GM18507 (cell line): Measurements from ENCODE around the gene LCN15.
"Not testable (repeated sequence)": the region's sequence is repeated elsewhere in the genome, so short reads cannot be mapped to it uniquely, and the experiment has no call there.

Source experiments
- DNase-seq: peaks from one replicate; pipeline ENCODE4 v3.0.0; 2011; ENCODE audit warnings: low read depth; ENCODE audit not compliant: insufficient read length; ENCODE audit errors: extremely low spot score
- FAIRE-seq: peaks from 2 replicates; lab custom pipeline; 2011; peaks lifted over from hg19 to GRCh38; lab: Jason Lieb, UNC

The LCN15 gene

GRCh38 chr9:136759001-136759400 is 5.3 kb downstream of the LCN15 start:
- FAIRE-seq (no peak), DNase-seq (no peak)

- no peak for DNase-seq
- no peak for FAIRE-seq
These were observed 6.6 kb downstream of the LCN15 start for GRCh38 chr9:136757751-136758140.

GRCh38 chr9:136757328-136757727 is 7.0 kb downstream of the LCN15 start:
- DNase-seq, result no peak
- no peak for FAIRE-seq

DNA sequence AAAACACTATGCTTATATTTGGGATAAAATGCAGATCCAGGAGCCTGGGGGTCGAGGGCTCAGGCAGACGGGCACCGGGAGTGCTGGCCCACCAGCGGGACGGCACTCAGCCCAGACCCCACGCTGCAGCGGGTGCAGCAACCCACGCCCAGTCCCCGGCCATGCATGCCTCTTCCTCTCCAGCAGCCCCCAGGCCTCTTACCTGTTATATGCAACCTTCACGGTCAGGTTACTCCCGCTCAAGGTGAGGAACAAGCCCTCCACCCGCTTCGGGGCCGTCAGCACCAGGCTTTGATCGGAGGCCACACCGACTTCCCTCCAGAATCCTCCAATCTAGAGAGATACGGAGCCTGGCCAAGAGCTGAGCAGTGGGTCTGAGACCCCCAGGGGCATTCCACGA is 7.5 kb downstream of the LCN15 start:
- DNase-seq (no peak), FAIRE-seq (no peak)

GRCh38 chr9:136756134-136756438 is 8.2 kb downstream of the LCN15 start:
- FAIRE-seq, result no peak

GRCh38 chr9:136755302-136756133 is 8.8 kb downstream of the LCN15 start:
- DNase-seq, FAIRE-seq: not testable (repeated sequence)

More at GRCh38 chr9:136756134-136756438, 8.2 kb downstream of the LCN15 start:
- no peak for DNase-seq

GRCh38 chr9:136754626-136755301 is 9.6 kb downstream of the LCN15 start:
- no peak for DNase-seq
- FAIRE-seq, result no peak

- FAIRE-seq, result no peak
These were observed 10.2 kb downstream of the LCN15 start for GRCh38 chr9:136754059-136754572.

DNA sequence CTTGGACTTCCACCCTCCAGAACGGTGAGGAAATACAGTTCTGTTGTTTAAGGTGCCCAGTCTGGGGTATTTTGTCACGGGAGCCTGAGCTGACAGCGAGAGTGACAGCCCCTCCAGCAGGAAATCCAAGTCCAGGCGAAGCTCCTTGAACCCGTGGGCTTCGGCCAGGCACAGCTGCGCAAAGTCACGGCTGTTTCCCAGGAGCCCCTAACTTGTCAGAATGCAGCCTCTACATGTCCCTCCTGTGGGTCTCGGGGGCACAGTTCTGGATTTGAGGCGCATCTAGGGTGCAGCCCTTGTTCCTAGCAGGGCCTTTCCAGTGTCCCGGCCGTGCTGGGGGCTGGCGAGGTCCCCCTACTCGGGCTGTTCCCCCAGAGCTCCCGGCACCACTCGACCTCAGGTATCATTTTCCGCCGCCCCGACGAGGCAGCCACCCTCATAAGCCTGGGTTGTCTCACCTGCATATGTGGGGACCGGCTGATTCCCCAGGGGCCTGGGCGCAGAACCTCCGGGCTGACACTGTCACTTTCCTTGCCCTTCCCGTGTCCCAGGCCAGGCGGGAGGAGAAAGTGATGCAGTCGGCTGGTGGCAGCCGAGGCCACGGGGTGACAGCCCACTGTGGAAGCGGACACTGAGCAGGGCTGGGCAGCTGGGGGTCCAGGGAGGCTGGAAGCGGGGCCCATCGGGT is 10.8 kb downstream of the LCN15 start:
- no peak for FAIRE-seq
- no peak for DNase-seq

More at GRCh38 chr9:136754059-136754572, 10.2 kb downstream of the LCN15 start:
- DNase-seq, result no peak

DNA sequence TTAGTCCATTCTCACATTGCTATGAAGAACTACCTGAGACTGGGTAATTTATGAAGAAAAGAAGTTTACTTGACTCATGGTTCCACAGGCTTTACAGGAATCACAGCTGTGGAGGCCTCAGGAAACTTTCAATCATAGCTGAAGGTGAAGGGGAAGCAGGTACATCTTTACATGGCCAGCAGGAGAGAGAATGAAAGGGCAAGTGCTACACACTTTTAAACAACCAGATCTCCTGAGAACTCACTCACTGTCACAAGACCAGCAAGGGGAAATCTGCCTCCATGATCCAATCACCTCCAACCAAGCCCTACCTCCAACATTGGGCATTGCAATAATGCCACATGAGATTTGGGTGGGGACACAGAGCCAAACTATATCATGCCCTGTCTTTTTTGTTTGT is 12.5 kb downstream of the LCN15 start:
- no peak for FAIRE-seq
- no peak for DNase-seq

- FAIRE-seq (no peak), DNase-seq (no peak)
These were observed 13.1 kb downstream of the LCN15 start for GRCh38 chr9:136751244-136751643.

- FAIRE-seq, result no peak
- DNase-seq, result no peak
These were observed 13.8 kb downstream of the LCN15 start for GRCh38 chr9:136750526-136750925.

GRCh38 chr9:136748666-136749611 is 15.4 kb downstream of the LCN15 start:
- DNase-seq (no peak), FAIRE-seq (no peak)

DNA sequence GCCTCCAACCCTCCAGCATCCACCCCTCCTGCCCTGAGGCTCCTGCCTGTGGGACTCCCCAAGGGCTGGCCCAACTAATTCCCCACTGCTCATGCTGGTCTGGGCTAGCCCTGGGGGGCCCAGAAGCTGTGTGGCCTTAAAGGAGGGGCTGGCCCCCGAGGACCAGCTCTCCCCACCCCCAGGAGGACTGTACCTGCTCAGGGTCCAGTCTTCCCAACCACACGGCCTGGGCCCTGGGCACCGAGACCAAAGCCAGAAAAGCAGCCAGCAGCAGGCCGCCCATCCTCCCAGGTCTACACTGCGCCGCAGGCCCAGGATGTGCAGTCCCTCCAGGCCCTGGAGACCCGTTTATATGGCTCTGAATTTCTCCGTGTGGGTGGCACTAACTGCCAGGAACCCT is 16.1 kb downstream of the LCN15 start, which contains the start of gene LCN6:
TSS of gene LCN6 (minus strand) at position 325 of the 400 bp plus-strand sequence. CDS start at position 283, 42 bp downstream.
- no peak for DNase-seq
- FAIRE-seq, result no peak

GRCh38 chr9:136747161-136748060 is 16.9 kb downstream of the LCN15 start:
- DNase-seq (no peak), FAIRE-seq (no peak)

- FAIRE-seq (no peak), DNase-seq (no peak)
These were observed 17.7 kb downstream of the LCN15 start for GRCh38 chr9:136746621-136747020.

DNA sequence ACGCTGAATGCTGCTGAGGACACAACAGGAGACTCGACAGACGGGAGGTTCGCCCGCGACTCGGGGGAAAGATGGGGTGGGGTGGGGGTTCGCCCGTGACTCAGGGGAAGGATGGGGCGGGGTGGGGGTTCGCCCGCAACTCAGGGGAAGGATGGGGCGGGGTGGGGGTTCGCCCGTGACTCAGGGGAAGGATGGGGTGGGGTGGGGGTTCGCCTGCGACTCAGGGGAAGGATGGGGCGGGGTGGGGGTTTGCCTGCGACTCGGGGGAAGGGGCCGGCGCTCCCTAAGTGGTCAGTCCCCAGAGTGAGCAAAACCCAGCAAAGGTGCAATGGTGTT is 18.2 kb downstream of the LCN15 start:
- FAIRE-seq, result no peak
- DNase-seq, result no peak

GRCh38 chr9:136745389-136746154 is 18.7 kb downstream of the LCN15 start:
- FAIRE-seq (no peak), DNase-seq (no peak)
